Urinary bladder (tissue), 4 donors: ENCODE data around the gene MSN. TPM values are rescaled to one million over a fixed set of nuclear protein-coding genes. Genes with fewer than 3 reads are reported as not detected.

Source experiments
- DNase-seq: peaks from one replicate; pipeline ENCODE4 v3.0.0-alpha.2; 2015; ENCODE audit errors: extremely low spot score
- H3K27ac ChIP-seq: one replicate; pipeline ENCODE4 v1.5.1; 2013; ENCODE audit warnings: low read depth, mild to moderate bottlenecking, moderate library complexity
- H3K36me3 ChIP-seq: one replicate; pipeline ENCODE4 v1.6.1; 2013; ENCODE audit warnings: mild to moderate bottlenecking, moderate library complexity; ENCODE audit not compliant: insufficient read depth
- H3K4me1 ChIP-seq: one replicate; pipeline ENCODE4 v1.6.1; 2013; ENCODE audit warnings: mild to moderate bottlenecking, moderate library complexity; ENCODE audit not compliant: insufficient read depth
- H3K4me3 ChIP-seq: one replicate; pipeline ENCODE4 v1.5.1; 2013; ENCODE audit warnings: low read depth, low read length
- WGBS: extraction: QIAGEN DNeasy Blood & Tissue Kit; methylation state at CpG from one replicate; pipeline ENCODE4 v1.1.7; 2013; 5-methylcytosine and 5-hydroxymethylcytosine counted together
- polyA plus RNA-seq: library from polyadenylated mRNA; stranded (reverse); fragments of 200-250 nt; gene quantifications from one replicate; pipeline ENCODE4 v1.2.3, GENCODE V29; 2013
- total RNA-seq: library from RNA; depleted of rRNA; stranded (reverse); fragments of >200 nt; gene quantifications from one replicate; pipeline ENCODE4 v1.2.3, GENCODE V29; 2014
- donor health status: healthy with polysubstance abuse.
- donor health status: healthy.

MSN gene
- total and polyA plus RNA-seq, 2 donors = 76.3 to 184 TPM

- WGBS = 51% methylated on average over 6 of the region's 6 CpGs
- Histone ChIP-seq H3K27ac (no peak overlapping the region), H3K4me1 (peaks cover 2% of the 10 kb centered on the region), H3K4me3 (no peak overlapping the region), H3K36me3 (no peaks in the 10 kb centered on the region)
- DNase-seq = no peak
Observed at GRCh38 chrX:65712005-65712806, 44.8 kb downstream of the MSN start.

DNA sequence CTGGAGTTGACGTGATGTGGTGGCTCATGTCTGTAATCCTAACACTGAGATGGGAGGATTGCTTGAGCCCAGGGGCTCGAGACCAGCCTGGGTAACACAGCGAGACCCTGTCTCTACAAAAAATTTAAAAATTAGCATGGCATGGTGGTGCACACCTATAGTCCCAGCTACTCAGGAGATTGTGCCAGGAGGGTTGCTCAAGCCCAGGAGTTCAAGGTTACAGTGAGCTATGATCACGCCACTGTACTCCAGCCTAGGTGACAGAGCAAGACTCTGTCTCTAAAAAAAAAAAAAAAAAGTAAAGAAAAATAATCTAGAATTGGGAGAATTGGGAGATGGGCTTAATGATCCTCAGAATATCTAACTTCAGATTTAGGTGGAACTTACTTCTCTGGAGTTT is 51.1 kb downstream of the MSN start:
- WGBS = 95% methylated on average over 4 of the region's 4 CpGs
- Histone ChIP-seq H3K27ac (no peak overlapping the region), H3K36me3 (no peaks in the 10 kb centered on the region), H3K4me1 (no peaks in the 10 kb centered on the region), H3K4me3 (no peak overlapping the region)
- DNase-seq = no peak

DNA sequence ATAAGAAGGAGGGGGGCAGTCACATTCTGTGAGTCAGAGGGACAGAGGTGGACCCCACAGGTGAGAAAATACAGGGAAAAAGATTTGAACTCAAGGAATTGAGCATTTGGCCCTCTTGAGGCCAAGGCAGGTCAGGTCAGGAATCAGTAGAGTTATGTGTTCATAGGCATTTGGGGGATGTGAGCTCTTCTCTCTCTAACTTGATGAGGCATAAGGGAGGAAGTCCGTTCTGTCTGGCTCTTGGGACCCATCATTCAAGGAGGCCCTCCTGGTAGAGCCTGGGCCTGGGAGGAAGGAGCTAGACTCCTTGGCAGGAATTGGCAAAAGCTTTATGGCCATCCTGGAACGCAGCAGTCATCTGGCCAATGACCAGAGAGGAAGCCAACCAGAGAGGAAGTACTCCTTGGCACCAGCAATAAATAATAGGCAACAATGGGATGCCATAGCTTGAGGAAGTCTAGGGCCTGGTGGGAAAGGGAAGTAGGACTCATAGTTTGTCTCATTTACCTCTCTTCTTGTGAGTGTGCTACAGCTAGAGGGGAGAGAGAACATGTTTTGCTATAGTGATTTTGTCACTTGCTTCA is 53.0 kb downstream of the MSN start:
- Histone ChIP-seq H3K36me3 (no peaks in the 10 kb centered on the region), H3K4me1 (no peaks in the 10 kb centered on the region), H3K27ac (no peak overlapping the region), H3K4me3 (no peak overlapping the region)
- WGBS = 73% methylated on average over 2 of the region's 2 CpGs
- DNase-seq = no peak

- Histone ChIP-seq H3K4me3 (no peak overlapping the region), H3K36me3 (no peaks in the 10 kb centered on the region), H3K27ac (no peak overlapping the region), H3K4me1 (no peaks in the 10 kb centered on the region)
- 48% methylated on average over 2 of the region's 2 CpGs for WGBS
- DNase-seq = no peak
Observed at GRCh38 chrX:65723706-65724105, 56.3 kb downstream of the MSN start.

- Histone ChIP-seq H3K4me3 (no peak overlapping the region), H3K27ac (no peak overlapping the region), H3K36me3 (no peaks in the 10 kb centered on the region), H3K4me1 (no peaks in the 10 kb centered on the region)
- DNase-seq = no peak
- WGBS = 70% methylated on average over 1 of the region's 1 CpG
Observed at GRCh38 chrX:65726715-65727114, 59.3 kb downstream of the MSN start.

GRCh38 chrX:65731684-65732289 is 64.3 kb downstream of the MSN start:
- DNase-seq = no peak
- 91% methylated on average over 1 of the region's 1 CpG for WGBS
- no peaks in the 10 kb centered on the region for H3K4me1 ChIP-seq
- peaks cover 2% of the 10 kb centered on the region for H3K36me3 ChIP-seq
- no peak overlapping the region for H3K4me3 ChIP-seq
- H3K27ac ChIP-seq = no peak overlapping the region

DNA sequence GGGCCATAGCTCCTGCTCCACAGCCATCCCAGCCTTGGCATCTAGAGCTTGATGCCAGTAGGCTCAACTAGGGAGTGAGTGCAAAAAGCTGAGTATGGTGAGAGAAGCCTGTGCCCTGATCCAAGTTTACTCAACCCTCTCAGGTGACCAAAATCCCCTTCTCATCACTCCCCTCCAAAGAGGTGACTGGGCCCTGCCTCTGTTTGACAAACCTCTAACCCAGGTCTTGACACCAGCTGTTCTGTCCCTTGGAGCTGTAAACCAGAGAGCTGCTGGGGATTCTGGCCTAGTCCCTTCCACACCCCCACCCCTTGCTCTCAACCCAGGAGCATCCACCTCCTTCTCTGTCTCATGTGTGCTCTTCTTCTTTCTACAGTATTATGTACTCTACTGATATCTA is 73.5 kb downstream of the MSN start:
- Histone ChIP-seq H3K4me1 (no peaks in the 10 kb centered on the region), H3K4me3 (no peak overlapping the region), H3K27ac (no peak overlapping the region), H3K36me3 (peaks cover 3% of the 10 kb centered on the region)
- no peak for DNase-seq

GRCh38 chrX:65741823-65742222 is 74.4 kb downstream of the MSN start:
- H3K4me1 ChIP-seq = no peaks in the 10 kb centered on the region
- H3K4me3 ChIP-seq = no peak overlapping the region
- no peak for DNase-seq
- H3K36me3 ChIP-seq = peaks cover 3% of the 10 kb centered on the region
- WGBS = 80% methylated on average over 2 of the region's 2 CpGs
- H3K27ac ChIP-seq = no peak overlapping the region

GRCh38 chrX:65744965-65745364 is 77.5 kb downstream of the MSN start:
- Histone ChIP-seq H3K27ac (no peak overlapping the region), H3K4me3 (no peak overlapping the region), H3K4me1 (no peaks in the 10 kb centered on the region), H3K36me3 (no peaks in the 10 kb centered on the region)
- DNase-seq = no peak
- WGBS = 76% methylated on average over 1 of the region's 1 CpG

DNA sequence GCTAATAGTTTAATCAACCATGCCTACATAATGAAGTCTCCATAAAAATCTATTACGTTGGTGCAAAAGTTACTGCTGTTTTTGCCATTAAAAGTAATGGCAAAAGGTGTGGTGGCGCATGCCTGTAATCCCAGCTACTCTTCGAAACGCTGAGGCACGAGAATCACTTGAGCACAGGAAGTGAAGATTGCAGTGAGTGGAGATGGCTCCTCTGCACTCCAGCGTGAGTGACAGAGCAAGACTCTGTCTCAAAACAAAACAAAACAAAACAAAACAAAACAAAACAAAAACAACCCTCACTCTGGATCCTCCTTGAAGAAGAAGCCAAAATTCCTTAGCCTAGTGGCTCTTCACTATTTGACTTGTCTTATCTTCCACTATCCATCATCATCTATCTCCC is 78.0 kb downstream of the MSN start:
- H3K4me3 ChIP-seq = no peak overlapping the region
- no peak for DNase-seq
- no peak overlapping the region for H3K27ac ChIP-seq
- 63% methylated on average over 6 of the region's 6 CpGs for WGBS
- no peaks in the 10 kb centered on the region for H3K4me1 ChIP-seq
- no peaks in the 10 kb centered on the region for H3K36me3 ChIP-seq

GRCh38 chrX:65745992-65746391 is 78.5 kb downstream of the MSN start:
- DNase-seq = no peak
- H3K27ac ChIP-seq = no peak overlapping the region
- H3K4me1 ChIP-seq = no peaks in the 10 kb centered on the region
- H3K36me3 ChIP-seq = no peaks in the 10 kb centered on the region
- no peak overlapping the region for H3K4me3 ChIP-seq
- WGBS = 50% methylated on average over 5 of the region's 5 CpGs

- WGBS = 83% methylated on average over 6 of the region's 6 CpGs
- no peak for DNase-seq
- no peaks in the 10 kb centered on the region for H3K4me1 ChIP-seq
- no peak overlapping the region for H3K4me3 ChIP-seq
- H3K36me3 ChIP-seq = no peaks in the 10 kb centered on the region
- H3K27ac ChIP-seq = no peak overlapping the region
Observed at GRCh38 chrX:65750674-65751469, 83.4 kb downstream of the MSN start.

- Histone ChIP-seq H3K27ac (no peak overlapping the region), H3K36me3 (no peaks in the 10 kb centered on the region), H3K4me1 (no peaks in the 10 kb centered on the region), H3K4me3 (no peak overlapping the region)
- DNase-seq = no peak
- 77% methylated on average over 2 of the region's 2 CpGs for WGBS
Observed at GRCh38 chrX:65751519-65751918, 84.1 kb downstream of the MSN start.
